Measurements from ENCODE around the gene CBR1.

The CBR1 gene

DNA sequence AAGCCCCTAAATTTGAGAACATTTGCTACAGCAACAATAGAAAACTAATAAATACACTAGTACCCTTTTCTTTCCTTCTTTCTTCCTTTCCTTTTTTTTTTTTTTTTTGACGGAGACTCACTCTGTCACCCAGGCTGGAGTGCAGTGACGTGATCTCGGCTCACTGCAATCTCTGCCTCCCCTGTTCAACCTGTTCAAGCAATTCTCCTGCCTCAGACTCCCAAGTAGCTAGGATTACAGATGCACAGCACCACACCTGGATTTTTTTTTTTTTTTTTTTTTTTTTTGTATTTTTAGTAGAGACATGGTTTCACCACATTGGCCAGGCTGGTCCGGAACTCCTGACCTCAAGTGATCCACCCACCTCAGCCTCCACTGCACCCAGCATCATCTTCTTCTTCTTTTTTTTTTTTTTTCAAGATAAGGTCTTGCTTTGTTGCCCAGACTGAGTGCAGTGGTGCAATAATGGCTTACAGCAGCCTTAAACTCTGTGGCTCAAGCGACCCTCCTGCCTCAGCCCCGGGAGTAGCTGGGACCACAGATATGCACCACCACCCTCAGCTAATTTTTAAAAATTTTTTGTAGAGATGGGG lies 45.4 kb downstream of the CBR1 start:
- DNase-seq (ENCODE audit: low spot score) = no peak

DNA sequence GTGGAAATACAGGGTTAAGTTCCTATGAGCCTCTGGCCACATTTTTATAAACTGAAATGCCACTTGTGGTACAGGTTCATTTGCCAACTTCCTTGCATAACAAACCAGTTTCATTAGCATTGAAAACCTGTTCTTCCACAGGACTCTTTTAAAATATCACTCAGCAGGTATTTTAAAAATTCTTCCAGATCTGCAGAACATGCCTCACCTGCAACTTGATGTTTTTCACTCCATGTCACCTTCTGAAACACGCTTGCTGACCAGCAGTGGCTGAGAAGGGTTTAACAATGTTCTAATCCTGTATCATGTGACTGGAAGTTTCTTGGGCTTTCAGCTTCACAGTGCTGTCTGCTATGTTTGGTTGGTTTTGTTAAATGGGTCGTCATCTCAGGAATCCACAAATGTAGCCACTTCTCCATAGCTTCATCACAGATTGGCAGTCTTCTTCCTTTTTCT lies 47.5 kb downstream of the CBR1 start:
- no peak for DNase-seq (ENCODE audit: low spot score)

DNA sequence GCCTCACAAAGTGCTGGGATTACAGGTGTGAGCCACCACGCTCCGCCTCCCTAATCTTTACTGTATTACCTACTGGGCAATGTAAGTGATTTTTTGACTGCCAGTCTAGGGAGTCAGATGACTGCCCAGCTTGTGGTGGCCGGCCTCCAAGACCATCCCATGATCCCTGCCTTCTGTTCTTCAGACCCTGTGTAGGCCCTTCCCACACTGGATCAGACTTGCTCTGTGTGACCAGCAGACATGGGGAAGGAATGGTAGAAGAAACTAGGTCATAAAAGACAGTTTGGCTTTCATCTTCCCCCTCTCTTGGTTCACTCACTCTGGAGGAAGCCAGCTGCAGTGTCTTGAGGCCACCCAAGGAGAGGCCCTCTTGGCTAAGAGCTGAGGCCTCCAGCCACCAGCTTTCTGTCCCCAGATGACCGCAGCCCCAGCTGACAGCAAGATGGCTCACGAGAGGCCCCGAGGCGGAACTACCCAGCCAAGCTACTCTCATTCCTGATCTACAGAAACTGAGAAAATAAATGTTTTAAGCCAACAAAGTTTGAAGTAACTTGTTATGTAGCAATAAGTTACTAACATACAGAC lies 50.6 kb downstream of the CBR1 start:
- no peak for DNase-seq (ENCODE audit: low spot score)
